Tibial nerve (tissue), 4 donors: Measurements from ENCODE around the gene MYO18B. TPM values are rescaled to one million over a fixed set of nuclear protein-coding genes. Genes with fewer than 3 reads are reported as not detected.

Source experiments
- DNase-seq, 2 donors: peaks; one replicate each; pipeline ENCODE4 v3.0.0-alpha.2; 2019; ENCODE audit warnings: low spot score in 2 of 2
- H3K27ac ChIP-seq, 4 donors: fragments of 200-600 bp; sonication (generic) in 3 of 4; one replicate each; pipeline ENCODE4 v1.5.1; 2017 to 2019; ENCODE audit warnings: mild to moderate bottlenecking in 1 of 4
- H3K27me3 ChIP-seq, 2 donors: fragments of 200-600 bp; sonication (generic) in 1 of 2; one replicate each; pipeline versions ENCODE4 v1.5.1 to v1.6.0; 2017 to 2019
- H3K36me3 ChIP-seq, 3 donors: fragments of 200-600 bp; sonication (generic); one replicate each; pipeline ENCODE4 v1.5.1; 2018 to 2019
- H3K4me1 ChIP-seq, 4 donors: fragments of 200-600 bp; sonication (generic) in 3 of 4; one replicate each; pipeline ENCODE4 v1.5.1; 2017 to 2019
- H3K4me3 ChIP-seq, 4 donors: fragments of 200-600 bp; sonication (generic) in 3 of 4; one replicate each; pipeline ENCODE4 v1.5.1; 2017 to 2019; ENCODE audit warnings: mild to moderate bottlenecking in 1 of 4, moderate library complexity in 1 of 4
- H3K9me3 ChIP-seq, 4 donors: fragments of 200-600 bp; sonication (generic) in 3 of 4; one replicate each; pipeline ENCODE4 v1.5.1; 2017 to 2019
- EP300 ChIP-seq, 2 donors: sonication (generic); formaldehyde crosslinking; IDR thresholded peaks; one replicate each; pipeline ENCODE4 v1.6.1; 2017; ENCODE audit warnings: antibody characterized with exemption in 2 of 2, mild to moderate bottlenecking in 1 of 2
- POLR2A ChIP-seq, 2 donors: fragments of 450-650 bp; IDR thresholded peaks; one replicate each; pipeline ENCODE4 v1.6.1; 2017; ENCODE audit warnings: antibody characterized with exemption in 2 of 2, mild to moderate bottlenecking in 2 of 2, moderate library complexity in 2 of 2
- WGBS, 2 donors: methylation state at CpG; one replicate each; pipeline ENCODE4 v1.1.5; 2018; 5-methylcytosine and 5-hydroxymethylcytosine counted together
- total RNA-seq, 4 donors: library from RNA; depleted of rRNA; stranded (reverse); fragments of >200 nt; gene quantifications; one replicate each; pipeline ENCODE4 v1.1.0, GENCODE V29; 2016
- TF ChIP-seq, protein P1 (sequence below), 5 experiments: fragments of 200-600 bp in 3 of 5; fragments of 450-650 bp in 2 of 5; sonication (generic) in 3 of 5; IDR thresholded peaks; one replicate each; pipeline ENCODE4 v1.5.1; 2016 to 2019; ENCODE audit warnings: antibody characterized with exemption in 5 of 5, mild to moderate bottlenecking in 3 of 5, moderate library complexity in 2 of 5

The MYO18B gene
- total RNA-seq: under 1 TPM in 2 of 4 donors, not detected in 2; under 0.01 TPM

DNA sequence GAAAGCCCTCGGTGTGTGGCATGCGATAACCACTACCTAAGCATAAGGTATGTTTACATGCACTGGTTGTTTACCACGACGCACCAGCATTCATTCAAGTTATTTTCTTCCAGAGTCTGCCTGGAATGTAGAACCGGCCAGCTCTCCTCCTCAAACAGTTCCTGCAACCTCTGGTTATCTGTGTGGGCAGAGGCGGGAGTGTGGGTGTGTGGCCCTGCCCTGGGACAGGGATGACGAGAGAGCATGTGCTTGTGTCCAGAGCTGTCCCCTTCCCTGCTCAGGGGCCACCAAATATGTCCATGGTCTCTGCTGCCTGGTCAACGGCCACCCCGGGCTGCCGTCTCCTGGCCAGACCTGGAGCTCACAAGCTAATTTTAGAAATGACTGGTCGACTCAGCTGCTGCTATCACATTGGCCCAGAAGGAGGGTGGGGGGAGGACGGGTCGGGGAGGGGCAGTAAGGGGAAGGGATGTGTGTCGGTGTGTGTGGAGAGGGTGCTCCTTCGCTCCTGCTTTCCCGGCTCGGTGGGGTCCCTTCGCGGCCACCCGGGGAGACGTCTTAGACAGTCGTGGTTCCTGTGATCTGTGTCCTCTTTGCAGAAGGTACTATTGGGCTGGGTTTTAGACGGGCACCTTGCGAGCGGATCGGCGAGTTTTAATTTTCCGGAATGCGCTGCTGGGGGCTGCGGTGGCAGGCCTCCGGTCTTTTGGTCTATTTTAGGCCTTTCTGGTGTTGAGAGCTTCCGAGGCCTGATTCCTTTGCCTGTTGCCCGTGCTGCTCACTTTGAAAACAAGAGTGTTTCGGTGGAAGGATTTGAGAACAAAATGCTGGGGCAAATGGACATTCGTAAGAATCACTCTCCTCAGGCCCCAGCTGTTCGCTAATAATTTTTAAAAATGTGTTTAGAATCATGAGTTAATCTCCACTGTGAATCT, at the start of gene MYO18B:
Gene MYO18B, plus strand, starts transcription at position 497 of the 935 bp plus-strand sequence. CDS start 18,905 bp downstream, outside the sequence.
- H3K4me3 ChIP-seq: no peak within 1 kb of the TSS
- DNase-seq: no peak
- H3K4me1 ChIP-seq: no peaks in the 10 kb centered on the region
- H3K9me3 ChIP-seq: no peaks in the 10 kb centered on the region
- TF ChIP-seq EP300 (IDR thresholded peaks at IDR 0.05) (no peak), POLR2A (IDR thresholded peaks at IDR 0.05) (no peak)
- TF ChIP-seq, protein P1, sequence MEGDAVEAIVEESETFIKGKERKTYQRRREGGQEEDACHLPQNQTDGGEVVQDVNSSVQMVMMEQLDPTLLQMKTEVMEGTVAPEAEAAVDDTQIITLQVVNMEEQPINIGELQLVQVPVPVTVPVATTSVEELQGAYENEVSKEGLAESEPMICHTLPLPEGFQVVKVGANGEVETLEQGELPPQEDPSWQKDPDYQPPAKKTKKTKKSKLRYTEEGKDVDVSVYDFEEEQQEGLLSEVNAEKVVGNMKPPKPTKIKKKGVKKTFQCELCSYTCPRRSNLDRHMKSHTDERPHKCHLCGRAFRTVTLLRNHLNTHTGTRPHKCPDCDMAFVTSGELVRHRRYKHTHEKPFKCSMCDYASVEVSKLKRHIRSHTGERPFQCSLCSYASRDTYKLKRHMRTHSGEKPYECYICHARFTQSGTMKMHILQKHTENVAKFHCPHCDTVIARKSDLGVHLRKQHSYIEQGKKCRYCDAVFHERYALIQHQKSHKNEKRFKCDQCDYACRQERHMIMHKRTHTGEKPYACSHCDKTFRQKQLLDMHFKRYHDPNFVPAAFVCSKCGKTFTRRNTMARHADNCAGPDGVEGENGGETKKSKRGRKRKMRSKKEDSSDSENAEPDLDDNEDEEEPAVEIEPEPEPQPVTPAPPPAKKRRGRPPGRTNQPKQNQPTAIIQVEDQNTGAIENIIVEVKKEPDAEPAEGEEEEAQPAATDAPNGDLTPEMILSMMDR (IDR thresholded peaks at IDR 0.05): no peak
- no peaks in the 10 kb centered on the region for H3K36me3 ChIP-seq
- no peaks in the 10 kb centered on the region for H3K27me3 ChIP-seq
- H3K27ac ChIP-seq: no peak within 1 kb of the TSS
- WGBS, 2 donors: 82% methylated on average over 36 of the region's 36 CpGs

DNA sequence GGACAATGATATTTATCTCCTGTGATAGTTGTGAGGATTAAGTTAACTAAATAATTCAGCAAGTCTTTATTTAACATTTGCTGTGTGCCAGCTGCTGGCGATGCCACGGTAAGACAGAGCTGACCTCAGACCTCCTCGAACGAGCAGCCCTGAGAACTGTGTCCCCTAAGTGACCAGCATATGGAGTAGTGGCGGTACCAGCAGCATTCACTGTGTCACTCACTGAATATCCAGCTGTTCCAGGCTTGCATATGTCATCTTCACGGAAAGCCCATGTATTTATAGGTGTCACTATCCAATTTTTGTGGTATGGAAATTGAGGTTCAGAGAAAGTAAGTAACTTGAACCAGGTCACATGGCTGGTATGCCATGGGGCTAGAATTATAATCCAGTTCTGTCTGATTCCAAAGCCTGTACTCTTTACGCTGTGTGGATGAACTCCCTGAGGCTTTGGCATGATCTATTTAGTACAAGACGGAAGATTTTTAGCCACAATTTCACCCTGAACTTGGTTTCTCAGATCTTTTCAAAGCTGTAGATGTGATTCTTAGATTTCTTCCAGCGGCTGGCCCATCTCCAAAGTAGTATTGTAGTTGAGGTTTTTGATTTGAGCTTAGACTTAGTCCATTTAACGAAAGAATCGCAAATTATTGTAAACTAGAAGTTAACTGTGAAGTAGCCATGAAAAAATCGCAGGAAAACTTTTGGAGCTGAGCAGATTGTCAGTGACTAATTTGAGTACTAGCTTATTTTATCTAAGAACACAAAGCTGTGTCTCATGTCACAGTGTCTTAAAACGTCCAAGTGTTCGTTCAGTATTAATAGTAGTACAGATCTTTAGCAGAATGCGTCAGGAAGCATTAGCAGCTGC, 49.4 kb upstream of the MYO18B start:
- no peak for DNase-seq
- 73 to 80% methylated on average over 15 of the region's 15 CpGs for WGBS, 2 donors
- Histone ChIP-seq H3K36me3 (peaks cover 0 to 32% (median 0%) of the 10 kb centered on the region in 3 donors), H3K4me3 (no peak overlapping the region), H3K27me3 (no peaks in the 10 kb centered on the region), H3K4me1 (peaks cover 0 to 9% (median 2%) of the 10 kb centered on the region in 4 donors), H3K9me3 (no peaks in the 10 kb centered on the region), H3K27ac (no peak overlapping the region)
- no peak for TF ChIP-seq POLR2A (IDR thresholded peaks at IDR 0.05)
- TF ChIP-seq EP300 (IDR thresholded peaks at IDR 0.05): no peak
- TF ChIP-seq, protein P1 (IDR thresholded peaks at IDR 0.05): no peak

GRCh38 chr22:25693268-25693565, 48.8 kb upstream of the MYO18B start:
- WGBS, 2 donors: 94 to 100% methylated on average over 4 of the region's 4 CpGs
- Histone ChIP-seq H3K9me3 (no peaks in the 10 kb centered on the region), H3K4me1 (peaks cover 0 to 9% (median 3%) of the 10 kb centered on the region in 4 donors), H3K4me3 (no peak overlapping the region), H3K36me3 (peaks cover 0 to 32% (median 0%) of the 10 kb centered on the region in 3 donors), H3K27ac (no peak overlapping the region), H3K27me3 (no peaks in the 10 kb centered on the region)
- TF ChIP-seq POLR2A (IDR thresholded peaks at IDR 0.05) (no peak), EP300 (IDR thresholded peaks at IDR 0.05) (no peak)
- TF ChIP-seq, protein P1 (IDR thresholded peaks at IDR 0.05): no peak
- no peak for DNase-seq

DNA sequence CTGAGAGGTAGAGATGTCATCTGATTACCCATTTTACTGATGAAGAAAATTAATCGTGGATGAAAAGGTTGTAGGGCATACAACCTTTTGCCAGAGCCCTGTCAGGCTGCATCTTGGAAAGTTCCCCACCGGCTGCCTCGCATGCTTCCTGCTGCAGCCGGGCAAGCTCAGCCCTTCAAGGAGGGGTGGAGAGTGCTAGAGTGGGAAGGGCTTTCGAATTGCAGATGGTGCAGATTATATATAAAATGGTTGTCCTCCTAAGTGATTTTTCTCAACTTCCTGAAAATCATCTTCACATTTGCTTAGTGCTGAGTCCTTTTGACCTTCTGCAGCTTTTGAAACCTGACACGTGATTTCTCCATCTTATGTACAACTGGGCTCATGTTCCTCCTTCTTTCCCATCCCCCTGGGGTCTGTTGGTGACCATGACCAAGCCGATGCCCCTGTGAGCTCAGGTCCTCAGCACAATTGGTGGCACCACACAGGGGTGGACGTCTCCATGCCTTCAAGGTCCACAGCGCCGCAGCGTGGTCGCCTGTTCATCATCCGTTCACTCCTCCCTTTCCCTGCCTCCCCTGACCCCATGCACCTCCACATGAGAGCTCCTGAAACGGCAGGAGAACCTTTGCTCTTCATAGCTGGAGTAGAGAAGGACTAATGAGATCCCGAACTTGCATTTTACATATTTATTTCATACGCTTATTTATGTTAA, 47.6 kb upstream of the MYO18B start:
- no peak for DNase-seq
- no peak overlapping the region for H3K27ac ChIP-seq

More for the DNA sequence above, 47.6 kb upstream of the MYO18B start:
- H3K4me1 ChIP-seq: peaks cover 0 to 9% (median 3%) of the 10 kb centered on the region in 4 donors
- H3K4me3 ChIP-seq: no peak overlapping the region
- no peaks in the 10 kb centered on the region for H3K27me3 ChIP-seq
- TF ChIP-seq EP300 (IDR thresholded peaks at IDR 0.05): peak in 1 of 2 donors; percentile 23
- TF ChIP-seq, protein P1 (IDR thresholded peaks at IDR 0.05): no peak
- TF ChIP-seq POLR2A (IDR thresholded peaks at IDR 0.05): no peak
- WGBS, 2 donors: 90 to 95% methylated on average over 16 of the region's 16 CpGs
- H3K9me3 ChIP-seq: no peaks in the 10 kb centered on the region
- peaks cover 0 to 32% (median 0%) of the 10 kb centered on the region in 3 donors for H3K36me3 ChIP-seq
